ENCODE results near the gene PPP2R2B.

PPP2R2B gene

GRCh38 chr5:146888351-146888978 is 9.9 kb upstream of the PPP2R2B start:
- no peak for DNase-seq (ENCODE audit: low read depth)

- no peak for DNase-seq (ENCODE audit: low read depth)
Observed at GRCh38 chr5:146884066-146884626, 5.6 kb upstream of the PPP2R2B start.

- no peak for DNase-seq (ENCODE audit: low read depth)
Observed at GRCh38 chr5:146883511-146883910, 5.0 kb upstream of the PPP2R2B start.

GRCh38 chr5:146880966-146881365 is 2.4 kb upstream of the PPP2R2B start:
- no peak for DNase-seq (ENCODE audit: low read depth)

GRCh38 chr5:146877783-146878475 is 628 bp downstream of the PPP2R2B start:
- no peak for DNase-seq (ENCODE audit: low read depth)

DNA sequence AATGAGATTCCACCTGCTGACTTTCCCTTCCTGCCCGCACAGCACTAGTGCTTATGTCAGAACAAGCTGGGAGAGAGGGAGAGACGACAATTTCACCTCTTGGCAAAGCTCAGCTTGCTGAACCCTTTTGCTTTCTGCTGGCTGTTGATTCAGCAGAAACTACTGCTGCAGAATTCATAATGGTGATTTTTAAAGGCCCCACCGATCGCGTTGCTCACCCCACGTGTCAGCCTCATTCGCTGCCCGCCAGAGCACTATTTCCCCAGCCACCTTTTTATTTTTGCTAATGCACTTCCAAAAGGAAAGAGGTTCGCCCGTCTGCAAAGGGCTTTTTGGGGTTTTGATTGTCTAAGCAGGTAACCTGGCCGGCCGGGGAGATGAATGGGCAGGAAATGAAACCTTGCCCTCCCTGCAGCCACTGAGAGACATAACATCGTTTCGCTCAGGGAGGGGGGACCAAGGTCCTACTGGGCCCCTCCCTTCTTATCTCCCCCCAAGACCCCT is 1.3 kb downstream of the PPP2R2B start:
- DNase-seq (ENCODE audit: low read depth), result no peak

DNA sequence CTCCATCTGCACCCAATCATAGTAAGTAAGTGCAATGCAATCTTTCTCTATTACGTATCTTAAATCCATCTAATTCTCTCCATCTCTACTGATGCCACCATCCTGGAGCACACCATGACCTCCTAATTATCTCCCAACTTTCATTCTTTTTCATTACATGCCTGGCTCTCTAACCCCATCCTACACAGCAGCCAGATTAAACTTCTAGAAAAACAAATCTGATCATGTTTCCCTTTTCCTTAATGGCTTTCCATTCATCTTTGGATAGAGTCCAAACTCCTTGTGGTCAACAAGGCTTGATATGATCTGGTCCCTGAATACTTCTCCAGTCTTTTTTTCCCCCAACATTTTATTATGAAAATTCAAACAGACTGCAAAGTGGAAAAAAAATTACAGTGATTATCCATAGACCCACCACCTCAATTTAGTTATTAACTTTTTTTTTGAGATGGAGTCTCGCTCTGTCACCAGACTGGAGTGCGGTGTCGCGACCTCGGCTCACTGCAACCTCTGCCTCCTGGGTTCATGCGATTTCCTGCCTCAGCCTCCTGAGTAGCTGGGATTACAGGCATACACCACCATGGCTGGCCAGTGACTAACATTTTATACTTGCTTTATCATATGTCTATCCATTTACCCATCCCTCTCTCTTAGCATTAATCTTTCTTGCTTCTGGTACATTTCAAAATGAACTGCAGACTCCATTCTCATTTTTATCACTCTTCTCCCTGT is 5.2 kb downstream of the PPP2R2B start:
- peak; percentile 11 for DNase-seq (ENCODE audit: low read depth)

DNA sequence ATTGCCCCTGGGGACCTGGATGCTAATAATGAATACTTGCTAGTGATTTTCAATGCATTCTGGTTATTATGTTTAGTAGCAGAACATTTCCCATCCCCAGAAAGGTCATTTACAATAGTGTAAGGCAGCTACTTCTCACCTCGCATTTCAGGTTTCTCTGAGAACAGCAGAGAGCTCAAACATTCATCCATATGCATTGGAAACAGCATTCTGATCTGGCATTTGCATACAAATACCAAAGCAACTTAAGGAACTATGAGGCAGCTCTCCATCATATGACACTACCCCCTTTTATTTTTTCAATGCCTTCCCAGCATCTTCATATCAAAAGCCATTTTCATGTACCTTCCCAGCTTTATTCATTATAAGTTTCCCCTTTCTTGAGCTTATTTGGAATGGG is 6.4 kb downstream of the PPP2R2B start:
- no peak for DNase-seq (ENCODE audit: low read depth)

GRCh38 chr5:146867996-146868708 is 10.4 kb downstream of the PPP2R2B start:
- no peak for DNase-seq (ENCODE audit: low read depth)

- DNase-seq (ENCODE audit: low read depth), result no peak
Observed at GRCh38 chr5:146866263-146866662, 12.3 kb downstream of the PPP2R2B start.

DNA sequence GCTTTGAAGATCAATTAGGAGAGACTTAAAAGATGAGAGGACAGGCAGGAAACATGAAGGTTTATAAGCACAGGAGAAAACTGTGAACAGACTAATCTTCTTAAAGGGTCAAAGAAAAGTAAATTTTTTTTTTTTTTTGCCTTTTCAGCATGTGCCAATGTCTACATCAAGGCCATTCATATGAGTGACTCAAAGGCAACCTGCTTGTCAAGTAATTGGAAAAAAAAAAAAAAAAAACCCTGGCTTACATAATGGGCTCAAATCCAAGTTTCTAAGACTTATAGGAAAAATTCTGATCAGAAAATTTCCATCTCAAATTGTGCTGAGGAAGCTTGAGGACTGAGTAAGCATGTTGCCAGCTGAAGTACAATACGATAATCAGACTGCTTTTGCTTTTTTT is 15.9 kb downstream of the PPP2R2B start:
- DNase-seq (ENCODE audit: low read depth), result no peak

GRCh38 chr5:146860213-146860893 is 18.2 kb downstream of the PPP2R2B start:
- peak; percentile 64 for DNase-seq (ENCODE audit: low read depth)

GRCh38 chr5:146852089-146852488 is 26.5 kb downstream of the PPP2R2B start:
- DNase-seq (ENCODE audit: low read depth), result no peak

- no peak for DNase-seq (ENCODE audit: low read depth)
Observed at GRCh38 chr5:146851133-146851532, 27.4 kb downstream of the PPP2R2B start.

DNA sequence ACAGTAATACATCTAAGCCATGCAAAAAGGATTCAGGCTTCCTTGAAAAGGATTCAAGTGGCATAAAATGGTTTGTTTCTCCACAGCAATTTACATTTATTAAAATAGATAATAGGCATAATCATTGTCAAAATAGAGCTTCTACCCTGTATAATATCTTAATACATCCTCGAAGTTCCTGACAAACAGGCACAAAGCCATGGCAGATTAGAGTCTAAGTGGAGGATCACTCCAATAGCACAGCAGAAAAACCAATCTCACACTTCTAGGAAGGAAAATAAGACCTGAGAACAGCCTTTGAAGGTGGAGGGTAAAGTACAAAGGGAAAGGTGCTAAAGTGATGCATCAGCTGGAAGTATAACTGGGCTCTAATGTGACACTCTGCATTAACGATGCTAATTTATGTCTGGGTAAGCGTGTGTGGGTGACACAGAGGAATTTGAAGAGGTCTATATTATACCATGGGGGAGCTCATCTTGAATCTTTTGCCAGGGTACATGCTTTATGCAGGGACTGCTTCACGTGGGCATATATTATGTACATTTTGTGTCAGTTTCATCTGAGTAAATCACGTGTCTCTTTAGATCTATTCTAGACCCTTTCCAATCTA is 28.8 kb downstream of the PPP2R2B start:
- no peak for DNase-seq (ENCODE audit: low read depth)

GRCh38 chr5:146848133-146848532 is 30.4 kb downstream of the PPP2R2B start:
- DNase-seq (ENCODE audit: low read depth), result no peak

DNA sequence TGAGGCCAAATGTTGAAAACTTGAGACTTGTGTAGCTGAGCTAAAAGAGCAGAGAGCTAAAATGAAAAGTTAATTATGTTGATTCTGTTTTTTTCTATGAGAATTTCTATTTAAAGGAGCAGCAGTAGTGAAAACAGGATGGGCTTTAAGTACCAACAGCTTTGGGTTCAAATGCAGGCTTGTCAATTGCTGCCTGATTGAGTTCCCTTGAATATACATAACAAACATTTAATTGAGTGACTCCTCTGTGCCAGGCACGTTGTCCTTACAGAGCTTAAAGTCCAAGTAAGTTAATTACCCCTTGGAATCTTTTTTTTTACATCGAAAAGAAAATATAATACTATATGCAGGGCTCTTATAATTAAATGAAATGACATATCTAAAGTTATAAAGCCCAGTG is 38.5 kb downstream of the PPP2R2B start:
- no peak for DNase-seq (ENCODE audit: low read depth)

- no peak for DNase-seq (ENCODE audit: low read depth)
Observed at GRCh38 chr5:146836226-146836842, 42.2 kb downstream of the PPP2R2B start.

GRCh38 chr5:146832985-146833732 is 45.4 kb downstream of the PPP2R2B start:
- no peak for DNase-seq (ENCODE audit: low read depth)

DNA sequence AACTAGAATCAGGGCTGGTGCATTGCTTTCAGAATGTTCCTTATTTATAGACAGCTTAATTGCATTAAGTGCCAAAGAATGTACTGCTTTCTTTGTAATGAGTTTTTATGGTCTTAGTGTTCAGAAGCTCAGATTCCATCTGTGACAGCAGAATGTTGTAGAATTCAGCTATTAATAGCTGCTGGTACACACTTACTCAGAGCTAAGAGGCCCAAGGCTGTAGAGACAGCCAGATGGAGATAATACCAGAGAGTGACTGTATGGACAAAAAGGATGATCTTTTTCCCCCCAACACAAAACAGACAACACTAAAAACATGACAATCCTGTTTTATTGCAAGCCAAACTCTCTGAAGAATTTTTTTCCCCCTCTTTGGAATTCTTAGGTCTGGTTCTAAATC is 50.2 kb downstream of the PPP2R2B start:
- DNase-seq (ENCODE audit: low read depth), result no peak
